IMR-90 (cell line): ENCODE results near the gene MRPS24. TPM values are rescaled to one million over a fixed set of nuclear protein-coding genes. Genes with fewer than 3 reads are reported as not detected.

Experiments
- ATAC-seq: fragments of 200-7000 bp; cut with Tn5 transposase; 2 replicates; pipeline ENCODE4 v1.9.1; 2020; ENCODE audit warnings: low read depth, mild to moderate bottlenecking, moderate library complexity
- BruUV-seq: library from RNA; stranded (reverse); fragments of 400-500 nt; replicated peaks from 2 replicates; lab custom pipeline; 2021; lab: Mats Ljungman, UMichigan
- CTCF ChIA-PET: fragments of 300-600 bp; formaldehyde crosslinking; extraction: SDS; loops from one replicate; lab custom pipeline; 2021; ENCODE audit warnings: antibody characterized with exemption; lab: Yijun Ruan, JAX
- POLR2A ChIA-PET: fragments of 300-600 bp; sonication (Branson Sonifier 250); formaldehyde crosslinking; loops from one replicate; lab custom pipeline; 2022; ENCODE audit warnings: antibody characterized with exemption; ENCODE audit not compliant: unreplicated experiment; lab: Charles Lee
- DNase-seq: peaks from one replicate; pipeline ENCODE4 v3.0.0; 2013
- H2AFZ ChIP-seq: replicated peaks from 2 replicates; pipeline ENCODE3; 2013; ENCODE audit warnings: low read length, mild to moderate bottlenecking; ENCODE audit not compliant: poor library complexity
- H2AK5ac ChIP-seq: 2 replicates; pipeline ENCODE4 v1.6.1; 2013; ENCODE audit warnings: low read depth, low read length, inconsistent platforms
- H2AK9ac ChIP-seq: replicated peaks from 2 replicates; pipeline ENCODE3; 2013; ENCODE audit warnings: mild to moderate bottlenecking, low read depth, low read length, moderate library complexity; ENCODE audit not compliant: poor library complexity
- H2BK120ac ChIP-seq: 2 replicates; pipeline ENCODE4 v1.6.1; 2013; ENCODE audit warnings: low read depth, low read length, inconsistent platforms
- H2BK15ac ChIP-seq: 3 replicates; pipeline ENCODE4 v1.6.1; 2013; ENCODE audit warnings: low read depth, low read length, inconsistent platforms
- H2BK20ac ChIP-seq: 2 replicates; pipeline ENCODE4 v1.6.1; 2013; ENCODE audit warnings: low read depth, mild to moderate bottlenecking, inconsistent platforms, low read length, moderate library complexity
- H2BK5ac ChIP-seq: 2 replicates; pipeline ENCODE4 v1.6.1; 2013; ENCODE audit warnings: mild to moderate bottlenecking, low read depth, low read length, inconsistent platforms; ENCODE audit not compliant: poor library complexity, severe bottlenecking
- H3K14ac ChIP-seq: replicated peaks from 2 replicates; pipeline ENCODE4 v1.6.1; 2013; ENCODE audit warnings: low read depth, low read length, inconsistent platforms
- H3K18ac ChIP-seq: 2 replicates; pipeline ENCODE4 v1.6.1; 2013; ENCODE audit warnings: low read depth, low read length, control low read depth
- H3K23ac ChIP-seq: 2 replicates; pipeline ENCODE4 v1.6.1; 2013; ENCODE audit warnings: low read depth, low read length, inconsistent platforms
- H3K27ac ChIP-seq: 2 replicates; pipeline ENCODE4 v1.5.1; 2013; ENCODE audit warnings: mild to moderate bottlenecking, control low read depth, low read length; ENCODE audit not compliant: insufficient read depth
- H3K27me3 ChIP-seq: 2 replicates; pipeline ENCODE4 v1.6.1; 2013; ENCODE audit warnings: low read length; ENCODE audit not compliant: control insufficient read depth, insufficient read depth
- H3K36me3 ChIP-seq: 2 replicates; pipeline ENCODE4 v1.6.1; 2013; ENCODE audit warnings: low read length, mixed read lengths; ENCODE audit not compliant: control insufficient read depth, insufficient read depth
- H3K4ac ChIP-seq: 2 replicates; pipeline ENCODE4 v1.6.1; 2013; ENCODE audit warnings: low read depth, low read length, inconsistent platforms
- H3K4me1 ChIP-seq: 2 replicates; pipeline ENCODE4 v1.6.1; 2013; ENCODE audit warnings: low read length, mixed read lengths; ENCODE audit not compliant: control insufficient read depth, insufficient read depth
- H3K4me2 ChIP-seq: 2 replicates; pipeline ENCODE4 v1.6.1; 2013; ENCODE audit warnings: low read depth, mild to moderate bottlenecking, control low read depth, low read length, moderate library complexity
- H3K4me3 ChIP-seq: 2 replicates; pipeline ENCODE4 v1.5.1; 2013; ENCODE audit warnings: low read depth, mild to moderate bottlenecking, control low read depth, low read length, moderate library complexity; ENCODE audit not compliant: insufficient read depth
- H3K56ac ChIP-seq: 2 replicates; pipeline ENCODE4 v1.6.1; 2013; ENCODE audit warnings: low read length, inconsistent platforms; ENCODE audit not compliant: insufficient read depth; ENCODE audit errors: extremely low read depth
- H3K79me1 ChIP-seq, 2 experiments: 2 replicates each; pipeline ENCODE4 v1.6.1; 2013; ENCODE audit warnings: low read length in 2 of 2, inconsistent platforms in 1 of 2, low read depth in 1 of 2
- H3K9ac ChIP-seq: 2 replicates; pipeline ENCODE4 v1.6.1; 2013; ENCODE audit warnings: low read depth, low read length, control low read depth
- H3K9me1 ChIP-seq: 2 replicates; pipeline ENCODE4 v1.6.1; 2013; ENCODE audit warnings: low read length, inconsistent platforms; ENCODE audit not compliant: insufficient read depth
- H3K9me3 ChIP-seq: 2 replicates; pipeline ENCODE4 v1.6.1; 2013; ENCODE audit warnings: low read length; ENCODE audit not compliant: control insufficient read depth, insufficient read depth
- H4K20me1 ChIP-seq: 2 replicates; pipeline ENCODE4 v1.6.1; 2013; ENCODE audit warnings: low read length, inconsistent platforms; ENCODE audit not compliant: insufficient read depth
- H4K5ac ChIP-seq: 2 replicates; pipeline ENCODE4 v1.6.1; 2013; ENCODE audit warnings: mild to moderate bottlenecking, low read depth, low read length, control low read depth
- H4K8ac ChIP-seq, 2 experiments: 2 replicates each; pipeline ENCODE4 v1.6.1; 2013; ENCODE audit warnings: low read depth in 2 of 2, low read length in 2 of 2, control low read depth in 1 of 2, inconsistent platforms in 1 of 2
- H4K91ac ChIP-seq: 2 replicates; pipeline ENCODE4 v1.6.1; 2013; ENCODE audit warnings: low read depth, low read length, inconsistent platforms; ENCODE audit not compliant: insufficient read depth
- BHLHE40 ChIP-seq: fragments of 150-350 bp; IDR thresholded peaks from 2 replicates; pipeline ENCODE4 v1.6.1; 2016; ENCODE audit warnings: mild to moderate bottlenecking, low read depth, low read length
- MAFK ChIP-seq: IDR thresholded peaks from 2 replicates; pipeline ENCODE4 v1.6.1; 2012; ENCODE audit warnings: low read depth, low read length, improper control_type of control experiment
- MAZ ChIP-seq: IDR thresholded peaks from 2 replicates; pipeline ENCODE4 v1.6.1; 2012; ENCODE audit warnings: low read depth, mild to moderate bottlenecking, low read length, improper control_type of control experiment, moderate library complexity, borderline replicate concordance
- NFE2L2 ChIP-seq: fragments of 150-350 bp; IDR thresholded peaks from 2 replicates; pipeline ENCODE4 v1.6.1; 2016; ENCODE audit warnings: low read depth, mild to moderate bottlenecking, low read length
- RAD21 ChIP-seq: IDR thresholded peaks from 2 replicates; pipeline ENCODE4 v1.6.1; 2012; ENCODE audit warnings: low read length, improper control_type of control experiment
- USF2 ChIP-seq: fragments of 150-350 bp; IDR thresholded peaks from 2 replicates; pipeline ENCODE4 v1.6.1; 2017; ENCODE audit warnings: mild to moderate bottlenecking, antibody characterized with exemption, low read length, low read depth
- WGBS, 2 experiments: methylation state at CpG; one replicate each; pipeline versions ENCODE4 v1.1.5 to v1.1.7; 2013; ENCODE audit warnings: missing lambda C conversion rate in 2 of 2; ENCODE audit not compliant: insufficient read length in 1 of 2; ENCODE audit errors: extremely low coverage in 2 of 2; 5-methylcytosine and 5-hydroxymethylcytosine counted together
- dilution Hi-C: fragments of 300-500 bp; cut with HindIII; formaldehyde crosslinking; loops from one replicate; pipeline ENCODE4 v1.14.3; 2018; ENCODE audit warnings: low sequenced_read_pairs; ENCODE audit not compliant: unreplicated experiment
- in situ Hi-C: fragments of 300-500 bp; cut with MboI; formaldehyde crosslinking; loops from 3 replicates; pipeline ENCODE4 v1.14.3; 2019; ENCODE audit warnings: low sequenced_read_pairs, inconsistent platforms, mixed read lengths
- intact Hi-C: fragments of 100-400 bp; cut with micrococcal nuclease; formaldehyde crosslinking; loops from 2 replicates; pipeline ENCODE4 v1.10.0; 2022
- polyA plus RNA-seq, 3 experiments: library from polyadenylated mRNA; depleted of rRNA; stranded (reverse); fragments of >200 nt; gene quantifications; 2 replicates each; pipeline ENCODE4 v1.2.3, GENCODE V29; 2012; ENCODE audit warnings: low replicate concordance in 1 of 3
- total RNA-seq: library from RNA; depleted of rRNA; stranded (reverse); fragments of >200 nt; gene quantifications from 2 replicates; pipeline ENCODE4 v1.2.3, GENCODE V29; 2012

Gene MRPS24
- total and polyA plus RNA-seq, 2 of the 4 experiments (the other 2 are of a cell fraction), result 151 to 266 TPM

DNA sequence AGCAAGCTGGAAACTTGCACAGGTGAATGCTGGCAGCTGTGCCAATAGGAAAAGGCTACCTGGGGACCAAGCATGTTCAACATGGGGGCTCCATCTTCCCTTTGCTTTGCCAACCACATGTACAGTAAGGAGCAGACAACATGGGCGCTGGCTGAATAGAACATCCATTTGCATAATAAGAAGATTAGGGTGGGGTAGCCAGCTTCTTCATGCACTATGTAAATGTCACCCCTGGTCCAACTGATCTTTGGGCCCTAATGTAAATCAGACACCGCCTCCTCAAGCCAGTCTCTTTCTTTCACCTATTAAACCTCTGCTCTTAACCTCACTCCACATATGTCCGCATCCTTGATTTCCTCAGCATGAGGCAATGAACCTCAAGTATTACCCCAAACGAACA, 26.0 kb downstream of the MRPS24 start:
- BruUV-seq, result no TSS peak
- intact Hi-C loops, result no loop called here

More for the DNA sequence above, 26.0 kb downstream of the MRPS24 start:
- WGBS, 2 experiments, result 90% methylated on average over 3 of the region's 4 CpGs; no CpG with 5 or more reads in 1 of the 2 experiments
- POLR2A ChIA-PET, result no interaction called here
- Histone ChIP-seq H2BK5ac (no peak overlapping the region), H3K4me1 (no peaks in the 10 kb centered on the region), H3K18ac (no peak overlapping the region), H2AFZ (no peak overlapping the region), H3K36me3 (no peaks in the 10 kb centered on the region), H4K5ac (no peak overlapping the region), H2BK20ac (no peak overlapping the region), H3K79me1 (no peaks in the 10 kb centered on the region), H4K8ac (no peak overlapping the region), H3K23ac (no peak overlapping the region), H2BK120ac (no peak overlapping the region), H3K4ac (no peak overlapping the region), H4K20me1 (no peaks in the 10 kb centered on the region), H3K27ac (no peak overlapping the region), H3K9ac (no peak overlapping the region), H2BK15ac (no peak overlapping the region), H3K9me1 (no peaks in the 10 kb centered on the region), H3K27me3 (no peaks in the 10 kb centered on the region), H4K91ac (no peak overlapping the region), H3K9me3 (no peaks in the 10 kb centered on the region), H2AK9ac (no peak overlapping the region), H3K14ac (no peak overlapping the region), H3K4me3 (no peak overlapping the region), H2AK5ac (no peak overlapping the region), H3K4me2 (no peak overlapping the region), H3K56ac (no peak overlapping the region)
- dilution Hi-C loops (no loop called here), in situ Hi-C loops (loop anchor here (25.0 kb wide), 1 partner anchor 906 kb away; the partner anchor contains the start of genes MRPL32 and PSMA2)
- no peak for DNase-seq
- ATAC-seq, result no peak
- CTCF ChIA-PET, result no interaction called here
- TF ChIP-seq NFE2L2, result no peak
- no peak for TF ChIP-seq USF2
- no peak for TF ChIP-seq RAD21
- TF ChIP-seq MAZ, result no peak
- TF ChIP-seq BHLHE40, result no peak
- no peak for TF ChIP-seq MAFK
